LoVo (cell line): ENCODE measurements around the gene P3H3.

ENCODE experiments used
- DNase-seq: peaks from one replicate; pipeline ENCODE4 v3.0.0-alpha.2; 2016; ENCODE audit warnings: low spot score

The P3H3 gene

DNA sequence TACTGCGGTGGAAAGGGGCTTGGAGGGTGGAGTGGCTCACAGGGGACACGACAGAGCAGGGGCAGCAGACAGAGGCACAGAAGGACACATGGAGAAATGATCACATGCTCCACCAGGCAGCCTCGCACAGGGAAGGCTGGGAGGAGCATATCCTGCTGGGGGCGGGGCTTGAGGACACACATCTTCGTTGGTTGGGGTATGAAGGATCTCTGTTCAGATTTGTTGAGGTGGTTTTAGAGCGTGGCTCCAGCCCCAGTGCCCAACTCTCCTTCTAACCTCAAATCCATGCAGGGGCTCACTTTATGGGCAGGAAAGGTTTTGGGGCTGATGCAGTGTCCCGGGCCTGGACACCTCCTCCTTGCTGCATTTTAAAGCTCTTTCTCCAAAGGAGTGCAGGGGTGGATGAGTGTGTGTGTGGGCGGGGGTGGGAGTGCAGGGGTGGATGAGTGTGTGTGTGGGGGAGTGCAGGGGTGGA lies 733 bp upstream of the P3H3 start:
- DNase-seq: peak; percentile 52

GRCh38 chr12:6828781-6829535 lies 751 bp downstream of the P3H3 start:
- no peak for DNase-seq

- no peak for DNase-seq
These were observed 1.5 kb downstream of the P3H3 start for GRCh38 chr12:6829536-6830220.

DNA sequence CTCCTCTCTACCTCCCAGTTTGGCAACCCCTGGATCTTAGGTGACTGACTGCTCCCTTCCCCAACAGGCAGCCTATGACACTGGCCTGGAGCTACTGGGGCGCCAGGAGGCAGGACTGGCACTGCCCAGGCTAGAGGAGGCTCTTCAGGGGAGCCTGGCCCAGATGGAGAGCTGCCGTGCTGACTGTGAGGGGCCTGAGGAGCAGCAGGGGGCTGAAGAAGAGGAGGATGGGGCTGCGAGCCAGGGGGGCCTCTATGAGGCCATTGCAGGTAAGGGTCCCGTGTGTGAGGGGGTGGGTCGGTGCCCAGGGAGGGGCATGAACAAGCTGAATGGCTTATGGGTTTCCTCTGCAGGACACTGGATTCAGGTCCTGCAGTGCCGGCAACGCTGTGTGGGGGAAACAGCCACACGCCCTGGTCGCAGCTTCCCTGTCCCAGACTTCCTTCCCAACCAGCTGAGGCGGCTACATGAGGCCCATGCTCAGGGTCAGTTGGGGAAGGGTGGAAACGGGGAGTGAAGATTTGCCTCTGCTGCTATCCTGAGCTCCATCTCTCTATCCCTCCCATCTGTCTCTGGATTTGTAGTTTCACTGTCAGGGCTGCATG lies 2.2 kb downstream of the P3H3 start:
- no peak for DNase-seq

- no peak for DNase-seq
These were observed 2.8 kb downstream of the P3H3 start for GRCh38 chr12:6830999-6831398.

GRCh38 chr12:6831450-6831995 lies 3.3 kb downstream of the P3H3 start:
- no peak for DNase-seq

GRCh38 chr12:6832125-6832524 lies 3.9 kb downstream of the P3H3 start:
- DNase-seq: no peak

DNA sequence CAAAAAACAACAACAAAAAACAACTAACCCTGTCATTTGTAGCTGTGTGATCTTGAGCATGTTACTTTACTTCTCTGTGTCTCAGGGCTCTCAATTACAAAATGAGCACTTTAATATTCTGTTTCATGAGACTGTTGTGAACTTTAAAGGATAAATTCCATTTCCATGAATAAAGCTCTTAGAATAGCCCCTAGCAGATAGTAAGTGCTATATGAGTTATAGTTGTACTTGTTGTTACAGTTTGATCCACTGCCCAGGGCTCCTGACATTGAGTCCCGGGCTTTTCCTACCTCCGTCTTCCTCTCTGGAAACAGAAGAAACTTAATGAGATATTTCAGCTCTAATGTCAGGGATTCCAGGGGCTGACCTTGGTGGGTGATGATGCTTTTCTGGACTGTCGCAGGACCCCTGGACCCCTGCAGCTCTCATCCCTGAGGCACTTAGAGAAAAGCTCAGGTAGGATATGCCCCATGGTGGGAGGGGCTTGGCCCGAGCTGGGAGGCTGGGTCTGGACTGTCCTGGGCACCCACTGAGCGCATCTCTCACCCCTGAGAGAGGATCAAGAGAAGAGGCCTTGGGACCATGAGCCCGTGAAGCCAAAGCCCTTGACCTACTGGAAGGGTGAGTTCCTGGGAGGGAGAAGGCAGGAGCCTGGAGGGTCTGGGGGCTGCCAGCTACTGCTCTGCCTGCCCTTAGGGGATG lies 5.1 kb downstream of the P3H3 start:
- DNase-seq: no peak

GRCh38 chr12:6834254-6834653 lies 6.0 kb downstream of the P3H3 start:
- DNase-seq: no peak

GRCh38 chr12:6834873-6835272 lies 6.7 kb downstream of the P3H3 start:
- DNase-seq: no peak

- no peak for DNase-seq
These were observed 8.6 kb downstream of the P3H3 start for GRCh38 chr12:6836851-6837250.

DNA sequence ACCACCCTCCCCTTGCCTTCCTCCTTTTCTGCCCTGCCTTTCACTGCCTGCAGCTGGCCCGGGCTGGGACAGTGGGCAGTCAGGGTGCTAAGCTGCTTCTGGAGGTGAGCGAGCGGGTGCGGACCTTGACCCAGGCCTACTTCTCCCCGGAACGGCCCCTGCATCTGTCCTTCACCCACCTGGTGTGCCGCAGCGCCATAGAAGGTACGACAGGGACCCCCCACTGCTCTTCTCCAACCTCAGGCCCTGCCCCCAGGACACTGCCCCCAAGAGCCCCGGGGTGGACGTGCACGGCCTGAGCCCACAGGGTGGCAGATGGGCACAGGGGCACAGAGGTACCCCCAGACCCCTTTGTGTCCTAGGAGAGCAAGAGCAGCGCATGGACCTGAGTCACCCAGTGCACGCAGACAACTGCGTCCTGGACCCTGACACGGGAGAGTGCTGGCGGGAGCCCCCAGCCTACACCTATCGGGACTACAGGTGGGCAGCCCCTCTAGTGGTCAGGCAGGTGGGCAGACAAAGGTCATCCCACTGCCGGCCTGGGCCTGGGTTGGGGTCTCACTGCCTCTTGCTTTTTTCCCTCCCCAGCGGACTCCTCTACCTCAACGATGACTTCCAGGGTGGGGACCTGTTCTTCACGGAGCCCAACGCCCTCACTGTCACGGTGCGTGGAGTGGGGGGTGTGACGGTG lies 9.3 kb downstream of the P3H3 start:
- no peak for DNase-seq

DNA sequence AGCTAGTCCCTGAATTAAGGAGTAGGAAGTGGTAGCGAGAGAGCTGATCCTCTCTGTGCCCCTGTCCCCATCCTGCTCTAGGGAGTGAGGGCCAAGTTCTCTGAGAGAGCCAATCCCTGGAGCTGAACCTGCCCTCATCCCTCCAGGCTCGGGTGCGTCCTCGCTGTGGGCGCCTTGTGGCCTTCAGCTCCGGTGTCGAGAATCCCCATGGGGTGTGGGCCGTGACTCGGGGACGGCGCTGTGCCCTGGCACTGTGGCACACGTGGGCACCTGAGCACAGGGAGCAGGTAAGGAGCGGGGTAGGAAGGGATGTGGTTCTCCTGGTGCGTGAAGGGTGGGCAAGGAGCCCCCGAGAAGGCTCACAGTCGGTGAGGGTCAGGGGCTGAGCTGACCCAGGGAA lies 10.6 kb downstream of the P3H3 start:
- DNase-seq: no peak

GRCh38 chr12:6839482-6840201 lies 11.4 kb downstream of the P3H3 start:
- no peak for DNase-seq

GRCh38 chr12:6840330-6840729 lies 12.1 kb downstream of the P3H3 start:
- no peak for DNase-seq

- no peak for DNase-seq
These were observed 12.7 kb downstream of the P3H3 start, which contains the start of gene GNB3 for GRCh38 chr12:6840761-6841515. Gene GNB3 (plus strand): TSS chr12:6840925. CDS start chr12:6841288, 363 bp downstream.

DNA sequence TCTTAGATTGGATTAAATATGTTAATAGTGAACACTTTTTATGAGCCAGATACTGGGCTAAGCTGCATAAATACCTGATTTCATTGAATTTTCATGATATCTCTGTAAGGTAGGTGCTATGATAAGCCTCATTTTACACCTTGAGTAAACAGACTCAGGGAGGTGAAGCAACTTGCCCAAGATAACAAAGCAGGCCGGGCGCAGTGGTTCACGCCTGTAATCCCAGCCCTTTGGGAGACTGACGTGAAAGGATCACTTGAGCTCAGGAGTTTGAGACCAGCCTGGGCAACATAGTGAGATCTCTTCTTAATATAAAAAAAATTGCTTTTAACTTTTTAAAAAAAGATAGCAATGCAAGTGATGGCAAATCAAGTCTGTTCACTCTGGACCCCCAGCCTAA lies 13.9 kb downstream of the P3H3 start:
- no peak for DNase-seq

- DNase-seq: no peak
These were observed 15.1 kb downstream of the P3H3 start for GRCh38 chr12:6843118-6843902.

DNA sequence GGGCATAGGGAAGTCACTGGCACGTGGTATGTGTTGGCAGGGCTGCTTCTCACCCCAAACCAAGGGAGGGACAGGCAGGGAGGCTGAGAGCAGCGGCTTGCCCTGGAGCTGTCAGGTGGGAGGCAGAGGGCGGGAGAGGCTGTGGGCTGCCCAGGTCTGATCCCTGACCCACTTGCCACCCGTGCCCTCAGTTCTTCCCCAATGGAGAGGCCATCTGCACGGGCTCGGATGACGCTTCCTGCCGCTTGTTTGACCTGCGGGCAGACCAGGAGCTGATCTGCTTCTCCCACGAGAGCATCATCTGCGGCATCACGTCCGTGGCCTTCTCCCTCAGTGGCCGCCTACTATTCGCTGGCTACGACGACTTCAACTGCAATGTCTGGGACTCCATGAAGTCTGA lies 17.2 kb downstream of the P3H3 start:
- no peak for DNase-seq
